Neural crest cell (in vitro differentiated cells): ENCODE measurements around the gene NOTCH1. TPM values are rescaled to one million over a fixed set of nuclear protein-coding genes. Genes with fewer than 3 reads are reported as not detected.

Source experiments
- DNase-seq: peaks from one replicate; pipeline ENCODE4 v3.0.0; 2021; ENCODE audit warnings: low read depth, mixed read lengths, low spot score
- H3K27ac Mint-ChIP-seq: one replicate; pipeline ENCODE4 v1.8.0; 2021; ENCODE audit warnings: mild to moderate bottlenecking, mixed read lengths; ENCODE audit not compliant: unreplicated experiment
- H3K27me3 Mint-ChIP-seq: 2 replicates; pipeline ENCODE4 v1.8.0; 2021; ENCODE audit warnings: low read depth, mild to moderate bottlenecking, mixed read lengths
- H3K36me3 Mint-ChIP-seq: 2 replicates; pipeline ENCODE4 v1.8.0; 2021; ENCODE audit warnings: low read depth, mild to moderate bottlenecking, mixed read lengths
- H3K4me1 Mint-ChIP-seq: 2 replicates; pipeline ENCODE4 v1.8.0; 2021; ENCODE audit warnings: mixed read lengths
- H3K4me3 Mint-ChIP-seq: one replicate; pipeline ENCODE4 v1.8.0; 2021; ENCODE audit warnings: mild to moderate bottlenecking, mixed read lengths
- H3K9me3 Mint-ChIP-seq: 2 replicates; pipeline ENCODE4 v1.8.0; 2021; ENCODE audit warnings: mixed read lengths
- total RNA-seq: library from RNA; stranded (reverse); gene quantifications from 2 replicates; pipeline ENCODE4 v1.2.1, GENCODE V29; 2021
- TF ChIP-seq, protein P1 (sequence below): fragments of 200-600 bp; sonication (generic); conservative IDR thresholded peaks from 2 replicates; pipeline ENCODE4 v1.5.0; 2021; ENCODE audit warnings: antibody characterized with exemption, mild to moderate bottlenecking

The NOTCH1 gene
- total RNA-seq, 1 donor from 2014 or later = 99.7 TPM

DNA sequence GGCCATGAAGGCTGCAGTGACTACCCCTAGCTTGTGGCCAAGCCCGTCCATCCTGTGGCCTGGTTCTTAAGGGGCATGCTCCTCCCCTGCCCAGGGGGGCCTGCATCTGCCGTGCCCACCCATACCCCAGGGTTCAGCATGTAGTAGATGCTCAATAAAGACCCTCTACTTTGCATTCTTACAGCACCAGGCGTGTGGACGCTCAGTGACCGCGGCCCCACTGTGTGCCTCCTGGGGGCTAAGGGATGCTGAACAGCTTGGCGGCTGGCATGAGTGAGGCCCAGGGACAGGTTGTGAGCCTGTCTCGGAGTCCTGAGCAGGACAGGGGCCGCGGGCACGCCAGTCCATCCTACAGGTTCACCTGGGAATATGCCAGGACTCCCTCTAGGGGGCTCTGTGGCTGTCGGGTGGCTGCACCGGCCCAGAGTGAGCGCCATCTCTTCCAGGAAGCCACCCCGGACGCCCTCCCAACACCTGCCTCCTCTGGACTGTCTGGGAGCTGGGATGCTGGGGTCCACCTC lies 9.1 kb downstream of the NOTCH1 start:
- no peaks in the 10 kb centered on the region for H3K36me3 Mint-ChIP-seq
- peak overlapping the region; percentile 8 for H3K4me3 Mint-ChIP-seq
- DNase-seq = no peak
- TF ChIP-seq, protein P1, sequence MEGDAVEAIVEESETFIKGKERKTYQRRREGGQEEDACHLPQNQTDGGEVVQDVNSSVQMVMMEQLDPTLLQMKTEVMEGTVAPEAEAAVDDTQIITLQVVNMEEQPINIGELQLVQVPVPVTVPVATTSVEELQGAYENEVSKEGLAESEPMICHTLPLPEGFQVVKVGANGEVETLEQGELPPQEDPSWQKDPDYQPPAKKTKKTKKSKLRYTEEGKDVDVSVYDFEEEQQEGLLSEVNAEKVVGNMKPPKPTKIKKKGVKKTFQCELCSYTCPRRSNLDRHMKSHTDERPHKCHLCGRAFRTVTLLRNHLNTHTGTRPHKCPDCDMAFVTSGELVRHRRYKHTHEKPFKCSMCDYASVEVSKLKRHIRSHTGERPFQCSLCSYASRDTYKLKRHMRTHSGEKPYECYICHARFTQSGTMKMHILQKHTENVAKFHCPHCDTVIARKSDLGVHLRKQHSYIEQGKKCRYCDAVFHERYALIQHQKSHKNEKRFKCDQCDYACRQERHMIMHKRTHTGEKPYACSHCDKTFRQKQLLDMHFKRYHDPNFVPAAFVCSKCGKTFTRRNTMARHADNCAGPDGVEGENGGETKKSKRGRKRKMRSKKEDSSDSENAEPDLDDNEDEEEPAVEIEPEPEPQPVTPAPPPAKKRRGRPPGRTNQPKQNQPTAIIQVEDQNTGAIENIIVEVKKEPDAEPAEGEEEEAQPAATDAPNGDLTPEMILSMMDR = no peak
- peaks cover 26% of the 10 kb centered on the region for H3K4me1 Mint-ChIP-seq
- no peaks in the 10 kb centered on the region for H3K9me3 Mint-ChIP-seq
- no peak overlapping the region for H3K27ac Mint-ChIP-seq
- no peaks in the 10 kb centered on the region for H3K27me3 Mint-ChIP-seq

DNA sequence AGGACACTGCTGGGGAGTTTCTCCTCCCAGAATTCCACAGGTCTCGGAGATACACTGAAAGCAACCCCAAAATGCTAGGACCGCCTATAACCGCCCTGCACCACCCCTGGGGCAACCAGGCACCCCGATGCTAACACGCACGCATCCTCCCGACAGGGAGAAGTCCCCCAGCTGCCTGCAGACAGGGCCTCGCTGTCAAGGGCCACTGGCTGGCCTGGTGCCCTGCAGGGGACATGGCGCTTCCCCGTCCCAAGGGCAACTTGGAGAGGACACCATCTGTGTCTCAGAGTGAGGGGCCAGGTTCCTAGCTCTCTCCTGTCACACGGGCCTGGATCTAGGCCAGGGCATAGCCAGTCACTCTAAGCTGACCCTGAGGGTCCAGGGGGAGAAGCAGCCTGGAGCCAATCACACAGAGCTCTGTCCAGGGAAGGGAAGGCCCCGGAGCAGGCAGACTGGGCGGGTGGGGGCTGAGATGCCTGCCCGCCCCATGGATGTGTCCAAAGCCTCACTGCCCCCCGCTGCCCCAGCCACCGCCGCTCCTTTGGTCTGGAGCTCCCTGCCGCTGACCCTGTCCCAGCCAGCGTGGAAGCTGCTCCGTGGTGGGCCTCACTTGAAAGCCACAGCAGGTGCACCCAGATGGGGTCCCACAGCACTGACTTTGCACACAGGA lies 9.7 kb downstream of the NOTCH1 start:
- no peak for DNase-seq
- TF ChIP-seq, protein P1 = no peak
- Mint-ChIP-seq H3K36me3 (no peaks in the 10 kb centered on the region), H3K4me3 (no peak overlapping the region), H3K9me3 (no peaks in the 10 kb centered on the region), H3K27ac (no peak overlapping the region), H3K4me1 (peaks cover 21% of the 10 kb centered on the region), H3K27me3 (no peaks in the 10 kb centered on the region)

DNA sequence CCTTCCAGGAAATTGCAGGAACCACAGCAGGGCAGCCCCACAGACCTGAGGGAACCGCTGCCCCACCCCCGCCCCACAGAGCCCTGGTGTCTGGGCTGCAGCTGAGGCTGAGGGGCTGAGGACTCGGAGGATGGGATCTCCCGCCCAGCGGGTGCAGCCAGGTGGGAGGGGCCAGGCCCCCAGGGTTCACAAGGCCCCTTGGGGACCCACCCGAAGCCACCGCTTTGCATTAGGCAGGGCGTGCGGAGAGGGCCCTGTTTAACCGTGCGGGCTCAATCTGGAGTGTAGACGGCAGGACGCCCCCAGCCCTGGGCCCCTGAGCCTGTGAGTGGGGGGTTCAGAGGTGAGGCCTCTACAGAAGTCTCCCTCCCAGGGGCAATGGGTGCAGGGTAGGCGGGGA lies 10.8 kb downstream of the NOTCH1 start:
- no peaks in the 10 kb centered on the region for H3K36me3 Mint-ChIP-seq
- TF ChIP-seq, protein P1 = no peak
- no peak overlapping the region for H3K4me3 Mint-ChIP-seq
- no peak for DNase-seq
- peaks cover 19% of the 10 kb centered on the region for H3K4me1 Mint-ChIP-seq
- no peak overlapping the region for H3K27ac Mint-ChIP-seq
- H3K9me3 Mint-ChIP-seq = no peaks in the 10 kb centered on the region
- H3K27me3 Mint-ChIP-seq = no peaks in the 10 kb centered on the region

DNA sequence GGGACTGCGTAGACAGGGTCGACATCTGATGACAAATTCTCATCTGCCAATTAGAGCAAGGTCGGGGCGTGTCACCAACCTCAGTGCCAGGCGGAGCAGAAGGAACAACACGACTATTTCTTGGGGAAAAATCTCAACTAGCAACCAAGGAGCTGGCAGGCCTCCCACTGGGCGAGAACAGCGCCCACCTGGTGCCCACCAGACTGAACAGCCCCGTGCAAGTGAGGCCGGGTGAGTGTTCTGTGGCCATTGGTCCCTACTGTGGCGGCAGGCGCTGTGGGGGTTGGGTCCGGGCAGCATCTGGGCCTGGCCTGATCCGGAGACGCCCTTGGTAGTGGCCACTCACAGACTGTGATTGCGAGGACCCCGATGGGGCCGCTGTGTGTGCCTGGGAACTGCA lies 11.5 kb downstream of the NOTCH1 start:
- H3K36me3 Mint-ChIP-seq = no peaks in the 10 kb centered on the region
- no peak for DNase-seq
- TF ChIP-seq, protein P1 = no peak
- H3K4me1 Mint-ChIP-seq = peaks cover 18% of the 10 kb centered on the region
- H3K9me3 Mint-ChIP-seq = no peaks in the 10 kb centered on the region
- no peaks in the 10 kb centered on the region for H3K27me3 Mint-ChIP-seq
- peak overlapping the region; percentile 75 for H3K27ac Mint-ChIP-seq
- peak overlapping the region; percentile 31 for H3K4me3 Mint-ChIP-seq

DNA sequence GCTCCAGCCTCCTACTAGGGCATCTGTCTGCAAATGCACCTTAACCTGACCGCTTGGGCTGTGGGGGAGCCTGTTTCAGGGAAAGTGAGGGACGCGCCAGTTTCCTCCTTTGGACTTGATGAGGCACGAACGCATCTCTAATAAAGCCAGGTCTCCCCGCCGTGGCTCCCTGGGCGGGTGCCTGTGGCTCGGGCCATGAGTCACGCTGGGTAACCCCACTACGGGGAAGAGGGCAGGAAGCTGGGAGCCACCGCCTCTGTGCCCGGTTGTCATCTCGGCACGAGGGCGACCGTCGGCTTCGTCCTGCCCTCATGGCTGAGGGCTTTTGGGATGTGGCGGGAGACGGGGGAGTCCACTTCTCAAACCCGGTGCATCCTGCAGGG lies 12.1 kb downstream of the NOTCH1 start:
- Mint-ChIP-seq H3K9me3 (no peaks in the 10 kb centered on the region), H3K4me3 (peak overlapping the region; percentile 41), H3K36me3 (no peaks in the 10 kb centered on the region), H3K27ac (no peak overlapping the region), H3K4me1 (peaks cover 18% of the 10 kb centered on the region), H3K27me3 (no peaks in the 10 kb centered on the region)
- DNase-seq = no peak
- TF ChIP-seq, protein P1 = no peak
